ENCODE data around the gene NLRP12. TPM values are rescaled to one million over a fixed set of nuclear protein-coding genes. Genes with fewer than 3 reads are reported as not detected.
"Not testable (repeated sequence)": the region's sequence is repeated elsewhere in the genome, so short reads cannot be mapped to it uniquely, and the experiment has no call there.

NLRP12 gene
- not detected in 2 replicates for total RNA-seq (2014; rRNA removed; shearing (Covaris generic))
- 0.06 TPM in 1 of 2 replicates, not detected in the other for polyA plus RNA-seq (2015; cell fraction: cytosol; rRNA removed)
- polyA plus RNA-seq (2015; cell fraction: nucleus; rRNA removed), result not detected in 2 replicates

- in situ Hi-C loops (cut with HindIII; ENCODE audit: low pct_unique_long_range_greater_than_20kb, low sequenced_read_pairs), result no loop called here
Observed at GRCh38 chr19:53824134-53824611, at the start of gene NLRP12. Gene NLRP12 (minus strand): TSS chr19:53824314. CDS start chr19:53824174, 140 bp downstream.

GRCh38 chr19:53872762-53873161 is 48.6 kb upstream of the NLRP12 start:
- in situ Hi-C loops (cut with HindIII; ENCODE audit: low pct_unique_long_range_greater_than_20kb, low sequenced_read_pairs), result no loop called here
- DNase-seq (ENCODE audit: low read depth, low spot score), result no peak

More at GRCh38 chr19:53824134-53824611, at the start of gene NLRP12:
- DNase-seq (ENCODE audit: low read depth, low spot score), result no peak

GRCh38 chr19:53871454-53871853 is 47.3 kb upstream of the NLRP12 start:
- DNase-seq (ENCODE audit: low read depth, low spot score), result no peak
- in situ Hi-C loops (cut with HindIII; ENCODE audit: low pct_unique_long_range_greater_than_20kb, low sequenced_read_pairs), result no loop called here

- in situ Hi-C loops (cut with HindIII; ENCODE audit: low pct_unique_long_range_greater_than_20kb, low sequenced_read_pairs), result no loop called here
- DNase-seq (ENCODE audit: low read depth, low spot score), result no peak
Observed at GRCh38 chr19:53870485-53870844, 46.4 kb upstream of the NLRP12 start.

- in situ Hi-C loops (cut with HindIII; ENCODE audit: low pct_unique_long_range_greater_than_20kb, low sequenced_read_pairs); DNase-seq (ENCODE audit: low read depth, low spot score): not testable (repeated sequence)
Observed at GRCh38 chr19:53869805-53870484, 45.8 kb upstream of the NLRP12 start.

GRCh38 chr19:53868892-53869804 is 45.0 kb upstream of the NLRP12 start:
- DNase-seq (ENCODE audit: low read depth, low spot score), result peak; percentile 79
- in situ Hi-C loops (cut with HindIII; ENCODE audit: low pct_unique_long_range_greater_than_20kb, low sequenced_read_pairs), result no loop called here

GRCh38 chr19:53868091-53868891 is 44.2 kb upstream of the NLRP12 start:
- DNase-seq (ENCODE audit: low read depth, low spot score), result no peak

GRCh38 chr19:53867225-53868090 is 43.3 kb upstream of the NLRP12 start, which contains the start of gene MYADM:
Gene MYADM (plus strand): TSS chr19:53867883. CDS start chr19:53873530, 5,647 bp downstream.
- in situ Hi-C loops (cut with HindIII; ENCODE audit: low pct_unique_long_range_greater_than_20kb, low sequenced_read_pairs), result no loop called here
- DNase-seq (ENCODE audit: low read depth, low spot score), result peak; percentile 89

More at GRCh38 chr19:53868091-53868891, 44.2 kb upstream of the NLRP12 start:
- in situ Hi-C loops (cut with HindIII; ENCODE audit: low pct_unique_long_range_greater_than_20kb, low sequenced_read_pairs), result no loop called here

GRCh38 chr19:53866865-53867224 is 42.7 kb upstream of the NLRP12 start:
- DNase-seq (ENCODE audit: low read depth, low spot score), result no peak
- in situ Hi-C loops (cut with HindIII; ENCODE audit: low pct_unique_long_range_greater_than_20kb, low sequenced_read_pairs), result no loop called here

- DNase-seq (ENCODE audit: low read depth, low spot score), result no peak
- in situ Hi-C loops (cut with HindIII; ENCODE audit: low pct_unique_long_range_greater_than_20kb, low sequenced_read_pairs), result no loop called here
Observed at GRCh38 chr19:53865918-53866864, 42.1 kb upstream of the NLRP12 start.

GRCh38 chr19:53865523-53865917 is 41.4 kb upstream of the NLRP12 start:
- DNase-seq (ENCODE audit: low read depth, low spot score), result no peak
- in situ Hi-C loops (cut with HindIII; ENCODE audit: low pct_unique_long_range_greater_than_20kb, low sequenced_read_pairs), result no loop called here

- in situ Hi-C loops (cut with HindIII; ENCODE audit: low pct_unique_long_range_greater_than_20kb, low sequenced_read_pairs), result no loop called here
- DNase-seq (ENCODE audit: low read depth, low spot score), result peak; percentile 80
Observed at GRCh38 chr19:53864308-53864836, 40.3 kb upstream of the NLRP12 start.

GRCh38 chr19:53853707-53854106 is 29.6 kb upstream of the NLRP12 start:
- no peak for DNase-seq (ENCODE audit: low read depth, low spot score)
- in situ Hi-C loops (cut with HindIII; ENCODE audit: low pct_unique_long_range_greater_than_20kb, low sequenced_read_pairs), result no loop called here

GRCh38 chr19:53849237-53849676 is 25.1 kb upstream of the NLRP12 start:
- in situ Hi-C loops (cut with HindIII; ENCODE audit: low pct_unique_long_range_greater_than_20kb, low sequenced_read_pairs), result no loop called here
- DNase-seq (ENCODE audit: low read depth, low spot score), result no peak

- in situ Hi-C loops (cut with HindIII; ENCODE audit: low pct_unique_long_range_greater_than_20kb, low sequenced_read_pairs), result no loop called here
- DNase-seq (ENCODE audit: low read depth, low spot score), result no peak
Observed at GRCh38 chr19:53847555-53847954, 23.4 kb upstream of the NLRP12 start.

All from SK-MEL-5 (cell line).